Esophagus muscularis mucosa (tissue), 4 donors: Measurements from ENCODE around the gene UBL4A.

Experiments
- EP300 ChIP-seq: sonication (generic); formaldehyde crosslinking; IDR thresholded peaks from one replicate; pipeline ENCODE4 v1.6.1; 2017; ENCODE audit warnings: antibody characterized with exemption
- POLR2A ChIP-seq: fragments of 450-650 bp; IDR thresholded peaks from one replicate; pipeline ENCODE4 v1.6.1; 2017; ENCODE audit warnings: antibody characterized with exemption, moderate library complexity, mild to moderate bottlenecking, low read depth
- POLR2AphosphoS5 ChIP-seq, 2 donors: sonication (generic); formaldehyde crosslinking; IDR thresholded peaks; one replicate each; pipeline ENCODE4 v1.6.1; 2017; ENCODE audit warnings: antibody characterized with exemption in 2 of 2
- TF ChIP-seq, protein P1 (sequence below), 3 experiments: fragments of 200-600 bp in 2 of 3; fragments of 450-650 bp in 1 of 3; sonication (generic) in 2 of 3; IDR thresholded peaks; one replicate each; pipeline ENCODE4 v1.5.1; 2017 to 2019; ENCODE audit warnings: antibody characterized with exemption in 3 of 3, mild to moderate bottlenecking in 2 of 3, moderate library complexity in 1 of 3

DNA sequence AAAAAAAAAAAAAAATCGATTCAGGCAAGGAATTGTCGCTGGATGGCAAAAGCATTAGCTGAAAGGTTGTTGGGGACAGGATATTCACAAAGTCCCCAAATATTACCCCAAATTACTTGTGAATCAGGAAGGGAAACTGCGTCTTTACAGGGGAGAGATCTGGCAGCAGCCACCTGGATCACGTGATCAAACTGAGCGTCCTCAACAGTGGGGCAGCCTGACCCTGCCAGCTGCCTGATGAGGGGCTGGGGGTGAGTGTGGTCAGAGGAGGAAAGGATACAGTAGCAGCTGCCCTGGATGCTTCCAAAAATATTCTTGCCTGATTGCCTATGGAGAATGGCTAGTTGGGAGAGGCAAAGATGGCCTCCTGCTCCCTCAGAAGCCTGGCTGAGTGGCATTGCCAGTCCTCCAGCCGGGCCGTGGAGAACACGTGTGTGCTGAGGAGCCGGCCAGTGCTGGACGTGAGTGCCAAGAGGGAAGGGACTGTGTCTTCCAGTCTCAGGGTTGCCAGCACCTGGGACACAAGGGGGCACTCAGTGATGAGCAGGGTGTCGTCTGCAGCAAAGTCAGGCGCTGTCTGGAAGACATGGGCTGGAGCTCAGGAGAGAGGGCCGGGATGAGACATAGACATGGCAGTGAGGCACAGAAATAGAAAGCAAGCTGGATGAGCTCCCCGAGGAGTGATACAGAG is 4.4 kb downstream of the UBL4A start:
- TF ChIP-seq, protein P1, sequence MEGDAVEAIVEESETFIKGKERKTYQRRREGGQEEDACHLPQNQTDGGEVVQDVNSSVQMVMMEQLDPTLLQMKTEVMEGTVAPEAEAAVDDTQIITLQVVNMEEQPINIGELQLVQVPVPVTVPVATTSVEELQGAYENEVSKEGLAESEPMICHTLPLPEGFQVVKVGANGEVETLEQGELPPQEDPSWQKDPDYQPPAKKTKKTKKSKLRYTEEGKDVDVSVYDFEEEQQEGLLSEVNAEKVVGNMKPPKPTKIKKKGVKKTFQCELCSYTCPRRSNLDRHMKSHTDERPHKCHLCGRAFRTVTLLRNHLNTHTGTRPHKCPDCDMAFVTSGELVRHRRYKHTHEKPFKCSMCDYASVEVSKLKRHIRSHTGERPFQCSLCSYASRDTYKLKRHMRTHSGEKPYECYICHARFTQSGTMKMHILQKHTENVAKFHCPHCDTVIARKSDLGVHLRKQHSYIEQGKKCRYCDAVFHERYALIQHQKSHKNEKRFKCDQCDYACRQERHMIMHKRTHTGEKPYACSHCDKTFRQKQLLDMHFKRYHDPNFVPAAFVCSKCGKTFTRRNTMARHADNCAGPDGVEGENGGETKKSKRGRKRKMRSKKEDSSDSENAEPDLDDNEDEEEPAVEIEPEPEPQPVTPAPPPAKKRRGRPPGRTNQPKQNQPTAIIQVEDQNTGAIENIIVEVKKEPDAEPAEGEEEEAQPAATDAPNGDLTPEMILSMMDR (IDR thresholded peaks at IDR 0.05): no peak
- no peak for TF ChIP-seq POLR2A
- no peak for TF ChIP-seq POLR2AphosphoS5 (IDR thresholded peaks at IDR 0.05)
- no peak for TF ChIP-seq EP300
